AG10803 (cell line): ENCODE results near the gene PLOD2.

Experiments used
- DNase-seq: peaks from one replicate; pipeline ENCODE4 v3.0.0; 2010; ENCODE audit warnings: low read depth
- H3K4me3 ChIP-seq: 2 replicates; pipeline ENCODE4 v1.5.1; 2011; ENCODE audit warnings: mild to moderate bottlenecking, low read length, control low read depth
- CTCF ChIP-seq: conservative IDR thresholded peaks from 2 replicates; pipeline ENCODE4 v1.5.1; 2011; ENCODE audit warnings: mild to moderate bottlenecking, low read length, control low read depth, inconsistent platforms

Gene PLOD2

GRCh38 chr3:146102885-146103284, 58.1 kb downstream of the PLOD2 start:
- no peak for DNase-seq
- no peak overlapping the region for H3K4me3 ChIP-seq
- TF ChIP-seq CTCF = no peak

GRCh38 chr3:146101538-146101937, 59.4 kb downstream of the PLOD2 start:
- TF ChIP-seq CTCF = no peak
- H3K4me3 ChIP-seq = no peak overlapping the region
- DNase-seq = no peak

- no peak for TF ChIP-seq CTCF
- H3K4me3 ChIP-seq = no peak overlapping the region
- no peak for DNase-seq
Measured at GRCh38 chr3:146100825-146101444, 60.0 kb downstream of the PLOD2 start.

- H3K4me3 ChIP-seq = no peak overlapping the region
- no peak for TF ChIP-seq CTCF
Measured at GRCh38 chr3:146100180-146100579, 60.8 kb downstream of the PLOD2 start.

GRCh38 chr3:146099316-146099715, 61.7 kb downstream of the PLOD2 start:
- H3K4me3 ChIP-seq = no peak overlapping the region
- DNase-seq = no peak
- TF ChIP-seq CTCF = no peak

More at GRCh38 chr3:146100180-146100579, 60.8 kb downstream of the PLOD2 start:
- no peak for DNase-seq

GRCh38 chr3:146093896-146094295, 67.1 kb downstream of the PLOD2 start:
- no peak for TF ChIP-seq CTCF
- peak; percentile 18 for DNase-seq
- no peak overlapping the region for H3K4me3 ChIP-seq

- TF ChIP-seq CTCF = no peak
- no peak overlapping the region for H3K4me3 ChIP-seq
- no peak for DNase-seq
Measured at GRCh38 chr3:146092230-146092629, 68.8 kb downstream of the PLOD2 start.
